Retinal pigment epithelial cell (primary cell): ENCODE results near the gene NTNG2.

Source experiments
- DNase-seq: peaks from one replicate; pipeline ENCODE4 v3.0.0-alpha.2; 2010; ENCODE audit warnings: low read depth
- H3K4me3 ChIP-seq: 2 replicates; pipeline ENCODE4 v1.5.1; 2011; ENCODE audit warnings: mild to moderate bottlenecking, low read length, control low read depth, moderate library complexity
- TF ChIP-seq, protein P1 (sequence below): conservative IDR thresholded peaks from 2 replicates; pipeline ENCODE4 v1.5.1; 2011; ENCODE audit warnings: low read depth, low read length, control low read depth, inconsistent platforms

NTNG2 gene

DNA sequence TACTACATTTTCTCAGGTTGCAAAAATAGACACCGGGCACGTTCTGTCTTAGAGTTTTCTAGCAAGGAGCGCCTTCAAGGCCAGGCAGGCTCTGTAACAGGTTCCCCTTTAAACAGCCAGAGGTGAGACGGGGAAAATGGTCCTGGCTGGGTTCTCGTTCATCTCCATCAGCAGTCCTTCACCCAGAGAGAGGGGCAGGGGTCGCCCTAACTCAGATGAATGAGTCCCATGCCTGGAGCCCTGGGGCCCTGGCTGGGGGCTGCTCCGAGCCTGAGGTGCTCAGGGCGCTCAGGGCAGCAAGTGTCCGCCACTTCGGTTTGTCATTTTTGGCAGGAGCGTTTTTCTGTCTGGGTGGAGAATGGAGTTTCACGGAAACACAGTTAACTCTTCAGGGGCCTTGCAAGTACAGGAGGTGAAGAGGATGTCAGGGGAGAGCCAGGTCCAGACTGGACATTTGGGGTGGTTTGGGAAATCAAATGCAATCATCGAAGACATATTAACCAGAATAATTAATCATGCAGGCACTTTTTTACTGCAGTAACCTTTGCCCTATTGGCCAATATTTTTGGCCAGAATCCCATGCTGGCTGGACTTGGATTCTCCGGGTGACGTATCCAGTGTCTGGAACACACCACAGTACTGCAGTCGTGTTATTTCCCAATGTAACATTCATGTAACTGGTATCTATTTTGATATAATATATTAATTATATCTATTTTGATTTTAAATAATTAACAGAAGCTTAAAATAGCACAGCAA lies 2.9 kb downstream of the NTNG2 start:
- TF ChIP-seq, protein P1, sequence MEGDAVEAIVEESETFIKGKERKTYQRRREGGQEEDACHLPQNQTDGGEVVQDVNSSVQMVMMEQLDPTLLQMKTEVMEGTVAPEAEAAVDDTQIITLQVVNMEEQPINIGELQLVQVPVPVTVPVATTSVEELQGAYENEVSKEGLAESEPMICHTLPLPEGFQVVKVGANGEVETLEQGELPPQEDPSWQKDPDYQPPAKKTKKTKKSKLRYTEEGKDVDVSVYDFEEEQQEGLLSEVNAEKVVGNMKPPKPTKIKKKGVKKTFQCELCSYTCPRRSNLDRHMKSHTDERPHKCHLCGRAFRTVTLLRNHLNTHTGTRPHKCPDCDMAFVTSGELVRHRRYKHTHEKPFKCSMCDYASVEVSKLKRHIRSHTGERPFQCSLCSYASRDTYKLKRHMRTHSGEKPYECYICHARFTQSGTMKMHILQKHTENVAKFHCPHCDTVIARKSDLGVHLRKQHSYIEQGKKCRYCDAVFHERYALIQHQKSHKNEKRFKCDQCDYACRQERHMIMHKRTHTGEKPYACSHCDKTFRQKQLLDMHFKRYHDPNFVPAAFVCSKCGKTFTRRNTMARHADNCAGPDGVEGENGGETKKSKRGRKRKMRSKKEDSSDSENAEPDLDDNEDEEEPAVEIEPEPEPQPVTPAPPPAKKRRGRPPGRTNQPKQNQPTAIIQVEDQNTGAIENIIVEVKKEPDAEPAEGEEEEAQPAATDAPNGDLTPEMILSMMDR: no peak

DNA sequence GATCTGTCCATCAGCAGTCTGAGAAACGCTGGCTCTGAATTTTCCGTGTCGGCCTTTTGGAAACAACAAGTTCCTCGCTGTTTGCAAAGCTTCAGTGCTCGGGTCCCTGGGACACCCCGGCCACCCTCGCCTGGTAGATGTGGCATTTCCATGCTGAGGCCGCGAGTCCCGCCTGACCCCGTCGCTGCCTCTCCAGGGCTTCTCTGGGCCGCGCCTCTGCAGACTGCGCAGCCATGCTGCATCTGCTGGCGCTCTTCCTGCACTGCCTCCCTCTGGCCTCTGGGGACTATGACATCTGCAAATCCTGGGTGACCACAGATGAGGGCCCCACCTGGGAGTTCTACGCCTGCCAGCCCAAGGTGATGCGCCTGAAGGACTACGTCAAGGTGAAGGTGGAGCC lies 4.7 kb downstream of the NTNG2 start:
- DNase-seq: no peak
- TF ChIP-seq, protein P1: peak; percentile 45

More for the DNA sequence above, 2.9 kb downstream of the NTNG2 start:
- no peak overlapping the region for H3K4me3 ChIP-seq
- no peak for DNase-seq

DNA sequence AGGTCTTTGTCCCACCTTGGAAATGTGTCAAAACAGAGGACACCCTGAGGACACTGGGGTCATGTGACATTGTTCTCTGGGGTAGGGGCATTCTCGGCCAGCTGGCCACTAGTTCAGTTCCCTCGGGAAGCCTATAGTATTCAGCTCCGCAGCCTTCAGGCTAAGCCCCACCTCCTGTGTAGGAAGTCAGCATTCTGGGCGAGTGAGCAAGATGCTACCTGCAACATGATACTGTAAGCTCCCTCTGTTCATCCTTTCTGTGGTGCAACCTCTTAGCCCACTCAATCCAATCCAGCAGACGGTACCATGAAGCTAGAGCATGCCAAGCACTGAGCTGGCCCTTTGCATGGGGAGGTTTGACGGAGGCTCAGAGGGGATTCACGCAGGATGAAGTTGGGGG lies 5.3 kb downstream of the NTNG2 start:
- no peak for DNase-seq
- TF ChIP-seq, protein P1: no peak
- no peak overlapping the region for H3K4me3 ChIP-seq

More for the DNA sequence above, 4.7 kb downstream of the NTNG2 start:
- no peak overlapping the region for H3K4me3 ChIP-seq

DNA sequence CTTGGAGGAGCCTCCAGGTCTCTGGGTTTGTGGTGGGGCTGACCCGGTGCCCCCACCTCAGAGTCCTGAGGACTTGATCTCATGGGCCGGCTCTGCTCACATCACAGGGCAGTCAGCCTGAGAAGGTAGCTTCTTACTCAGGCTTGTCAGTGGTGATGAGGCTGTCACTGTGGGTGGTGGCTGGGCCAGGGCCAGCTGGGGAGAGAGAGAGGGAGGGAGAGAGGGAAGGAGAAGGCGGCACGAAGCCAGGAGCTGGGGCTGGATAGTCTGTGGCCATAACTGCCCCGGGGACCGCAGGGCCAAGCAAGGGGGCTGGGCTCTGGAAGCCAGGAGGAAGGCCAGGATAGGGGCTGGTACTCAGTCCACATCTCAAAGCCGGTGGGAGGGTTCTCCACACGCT lies 6.5 kb downstream of the NTNG2 start:
- DNase-seq: no peak
- H3K4me3 ChIP-seq: no peak overlapping the region
- TF ChIP-seq, protein P1: no peak

DNA sequence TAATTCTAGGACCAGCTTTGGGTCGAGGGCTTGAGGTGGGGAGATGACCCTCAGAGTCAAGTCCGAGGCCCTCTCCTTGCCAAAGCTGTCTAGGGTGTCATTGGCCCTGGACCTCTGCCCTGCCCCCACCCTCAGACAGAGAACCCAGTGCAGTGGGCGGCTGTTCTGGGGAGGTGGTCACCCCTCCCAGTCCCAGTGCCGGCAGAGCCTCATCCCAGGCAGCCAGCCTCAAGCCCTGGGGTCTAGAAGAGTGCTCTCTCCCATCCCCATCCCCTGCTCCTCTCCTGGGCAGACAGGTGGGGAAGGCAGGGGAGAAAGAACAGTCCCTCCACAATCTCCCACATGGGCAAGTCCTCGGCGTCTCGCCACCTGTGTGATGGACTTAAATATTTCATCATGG lies 7.0 kb downstream of the NTNG2 start:
- no peak overlapping the region for H3K4me3 ChIP-seq
- TF ChIP-seq, protein P1: no peak
- no peak for DNase-seq

DNA sequence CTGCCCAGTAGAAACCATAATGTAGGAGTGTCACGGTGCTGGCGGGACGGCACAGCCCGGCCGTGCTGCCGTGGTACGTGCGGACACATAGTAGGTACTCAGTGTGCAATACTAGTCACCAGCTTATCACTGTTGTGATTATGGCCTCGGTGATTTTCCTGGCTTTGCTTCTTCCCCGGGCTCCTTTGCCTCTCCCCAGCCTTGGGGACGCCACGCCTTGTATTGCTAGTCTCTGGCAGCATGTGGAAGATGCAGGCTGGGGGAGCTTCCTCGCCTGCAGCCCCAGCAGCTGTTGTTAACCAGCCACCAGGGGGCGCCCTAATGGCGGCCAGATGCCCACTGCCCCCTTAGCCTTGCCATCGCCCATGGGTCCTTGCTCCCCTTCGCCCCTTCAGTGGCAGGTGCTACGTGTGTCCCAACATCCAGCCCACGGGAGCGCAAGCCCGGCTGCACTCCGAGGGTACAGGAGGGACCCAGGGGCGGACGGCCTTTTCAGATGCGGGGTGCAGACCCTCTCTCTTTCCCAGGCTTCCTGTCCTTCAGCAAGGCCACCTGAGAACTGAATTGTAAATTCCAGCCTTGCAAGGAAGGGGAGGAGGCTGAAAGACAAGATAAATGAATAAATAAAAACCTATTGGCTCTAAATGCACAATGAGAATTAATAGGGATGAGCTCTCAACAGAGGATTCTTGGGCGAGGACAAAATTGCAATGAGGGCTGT lies 8.0 kb downstream of the NTNG2 start:
- H3K4me3 ChIP-seq: no peak overlapping the region
- no peak for DNase-seq
- TF ChIP-seq, protein P1: peak; percentile 87

DNA sequence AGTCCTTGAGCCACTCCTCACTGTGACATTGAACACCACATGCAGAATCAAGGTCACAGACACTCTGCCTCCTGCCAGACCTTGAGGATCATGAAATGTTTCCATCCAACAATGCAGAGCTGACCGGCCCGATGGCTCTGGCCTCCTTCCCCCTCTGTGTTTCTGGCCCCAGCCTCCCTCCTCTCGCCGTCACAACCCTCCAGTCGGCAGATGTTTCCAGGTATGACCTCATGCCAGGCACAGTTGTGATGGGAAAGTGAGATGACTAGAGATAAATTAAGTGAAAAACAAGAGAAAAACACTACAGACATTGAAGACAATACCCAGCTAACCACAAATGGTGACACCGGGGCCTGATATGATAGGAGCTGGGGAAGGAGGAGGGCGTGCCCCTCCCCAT lies 9.8 kb downstream of the NTNG2 start:
- no peak overlapping the region for H3K4me3 ChIP-seq
- no peak for DNase-seq
- TF ChIP-seq, protein P1: no peak
